Tibial nerve (tissue), 3 donors: ENCODE results near the gene CDK6.

Experiments used
- CTCF ChIP-seq, 5 experiments: fragments of 200-600 bp in 3 of 5; fragments of 450-650 bp in 2 of 5; sonication (generic) in 3 of 5; IDR thresholded peaks; one replicate each; pipeline ENCODE4 v1.5.1; 2016 to 2019; ENCODE audit warnings: antibody characterized with exemption in 5 of 5, mild to moderate bottlenecking in 3 of 5, moderate library complexity in 2 of 5
- POLR2A ChIP-seq, 2 donors: fragments of 450-650 bp; IDR thresholded peaks; one replicate each; pipeline ENCODE4 v1.6.1; 2017; ENCODE audit warnings: antibody characterized with exemption in 2 of 2, mild to moderate bottlenecking in 2 of 2, moderate library complexity in 2 of 2

DNA sequence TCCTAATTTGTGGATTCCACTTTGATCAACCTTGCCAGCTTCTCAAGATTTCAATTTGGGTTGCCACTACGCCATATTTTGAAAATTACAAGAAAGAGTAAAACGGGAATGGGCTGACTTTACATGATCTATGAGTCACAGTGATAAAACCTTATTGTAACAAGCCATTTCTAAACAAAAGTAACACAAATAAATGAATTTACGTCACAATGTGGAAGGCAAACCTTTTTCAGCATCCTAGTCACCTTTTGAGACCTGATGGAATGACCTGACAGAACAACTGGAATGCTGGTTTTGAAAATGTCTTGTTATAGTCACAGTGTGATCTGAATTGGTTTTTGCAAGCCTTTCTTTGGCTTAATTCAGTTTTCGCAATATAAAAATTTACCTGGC, 85.9 kb downstream of the CDK6 start:
- no peak for TF ChIP-seq CTCF (IDR thresholded peaks at IDR 0.05)
- TF ChIP-seq POLR2A (IDR thresholded peaks at IDR 0.05) = no peak
